K562 (cell line): ENCODE results near the gene ZNF581. TPM values are rescaled to one million over a fixed set of nuclear protein-coding genes. Genes with fewer than 3 reads are reported as not detected.

Experiments
- CBFB ChIP-seq: sonication (generic); formaldehyde crosslinking; IDR thresholded peaks from 2 replicates; pipeline ENCODE4 v1.4.0; 2020; ENCODE audit warnings: mild to moderate bottlenecking, missing genetic modification reagents
- DPF2 ChIP-seq: fragments of 450-650 bp; IDR thresholded peaks from 2 replicates; pipeline ENCODE4 v1.6.1; 2016
- ESRRA ChIP-seq: fragments of 450-650 bp; IDR thresholded peaks from 2 replicates; pipeline ENCODE4 v1.6.1; 2014; ENCODE audit warnings: low read depth, mild to moderate bottlenecking, moderate library complexity, borderline replicate concordance
- ETS2 ChIP-seq: IDR thresholded peaks from 2 replicates; pipeline ENCODE4 v1.6.1; 2016; ENCODE audit warnings: borderline replicate concordance, missing genetic modification characterization, mild to moderate bottlenecking, moderate library complexity, missing compliant biosample characterization; ENCODE audit not compliant: poor library complexity, severe bottlenecking
- ETV1 ChIP-seq: fragments of 450-650 bp; conservative IDR thresholded peaks from 2 replicates; pipeline ENCODE4 v1.6.1; 2016; ENCODE audit warnings: missing genetic modification characterization, control low read depth, low read depth, missing compliant biosample characterization
- HDAC1 ChIP-seq, 2 experiments: fragments of 450-650 bp; IDR thresholded peaks; 2 replicates each; pipeline ENCODE4 v1.6.1; 2016 to 2017; ENCODE audit warnings: inconsistent platforms in 1 of 2, mild to moderate bottlenecking in 1 of 2, moderate library complexity in 1 of 2
- MTA1 ChIP-seq: fragments of 450-650 bp; IDR thresholded peaks from 2 replicates; pipeline ENCODE4 v1.6.1; 2017; ENCODE audit warnings: borderline replicate concordance
- MTA3 ChIP-seq: fragments of 450-650 bp; formaldehyde crosslinking; IDR thresholded peaks from 2 replicates; pipeline ENCODE4 v1.6.1; 2017; ENCODE audit warnings: mild to moderate bottlenecking, borderline replicate concordance
- NBN ChIP-seq: fragments of 450-650 bp; IDR thresholded peaks from 2 replicates; pipeline ENCODE4 v1.6.1; 2016; ENCODE audit warnings: low read depth, mild to moderate bottlenecking
- NFE2L1 ChIP-seq: fragments of 450-650 bp; IDR thresholded peaks from 2 replicates; pipeline ENCODE4 v1.6.1; 2016; ENCODE audit warnings: missing genetic modification characterization, low read depth, mild to moderate bottlenecking, missing compliant biosample characterization, moderate library complexity, borderline replicate concordance
- NFIX ChIP-seq: fragments of 250-450 bp; sonication (Bioruptor Pico); IDR thresholded peaks from 2 replicates; pipeline ENCODE4 v1.4.0; 2020; ENCODE audit warnings: low read depth, mild to moderate bottlenecking, moderate library complexity
- PHF20 ChIP-seq: fragments of 450-650 bp; IDR thresholded peaks from 2 replicates; pipeline ENCODE4 v1.6.1; 2018; ENCODE audit not compliant: partially characterized antibody
- PYGO2 ChIP-seq: fragments of 450-650 bp; IDR thresholded peaks from 2 replicates; pipeline ENCODE4 v1.6.1; 2016; ENCODE audit warnings: mild to moderate bottlenecking, missing genetic modification characterization, moderate library complexity, missing compliant biosample characterization
- RNF2 ChIP-seq: sonication (generic); IDR thresholded peaks from 2 replicates; pipeline ENCODE4 v1.6.1; 2016
- SMAD4 ChIP-seq: fragments of 250-450 bp; sonication (Bioruptor Pico); conservative IDR thresholded peaks from 2 replicates; pipeline ENCODE4 v1.8.0; 2021; ENCODE audit warnings: inconsistent platforms, mild to moderate bottlenecking, moderate library complexity
- SMARCA4 ChIP-seq: fragments of 450-650 bp; IDR thresholded peaks from 2 replicates; pipeline ENCODE4 v1.6.1; 2016
- SUPT5H ChIP-seq: fragments of 450-650 bp; IDR thresholded peaks from 2 replicates; pipeline ENCODE4 v1.6.1; 2016
- TSC22D4 ChIP-seq: fragments of 450-650 bp; IDR thresholded peaks from 2 replicates; pipeline ENCODE4 v1.6.1; 2016; ENCODE audit warnings: missing genetic modification characterization, missing biosample characterization, control low read depth
- YBX1 ChIP-seq: fragments of 450-650 bp; IDR thresholded peaks from 2 replicates; pipeline ENCODE4 v1.7.1; 2016; ENCODE audit warnings: mild to moderate bottlenecking
- ZC3H8 ChIP-seq: fragments of 450-650 bp; IDR thresholded peaks from 2 replicates; pipeline ENCODE4 v1.6.1; 2017
- ZFX ChIP-seq: sonication (generic); formaldehyde crosslinking; IDR thresholded peaks from 2 replicates; pipeline ENCODE4 v1.8.0; 2022; ENCODE audit warnings: mild to moderate bottlenecking, missing genetic modification reagents, moderate library complexity
- polyA plus RNA-seq, 8 experiments: library from polyadenylated mRNA; depleted of rRNA in 4 of 8; stranded (reverse) in 5 of 8; unstranded in 3 of 8; fragments of >200 nt; fragmentation: Nextera tagmentation in 2 of 8; fragmentation: Illumina TruSeq in 1 of 8; extraction: Ambion mirVana in 2 of 8; extraction: Trizol in 1 of 8; gene quantifications; 2 replicates each; pipeline versions ENCODE4 v1.2.1 to v1.2.3, GENCODE V29; 2011 to 2014; ENCODE audit warnings: inconsistent platforms in 1 of 8, missing spikeins in 1 of 8
- total RNA-seq, 7 experiments: library from RNA; depleted of rRNA in 6 of 7; stranded (reverse); fragments of >200 nt in 6 of 7; fragmentation: Illumina TruSeq in 2 of 7; extraction: Trizol in 2 of 7; gene quantifications; 2 replicates each; pipeline versions ENCODE4 v1.2.1 to v1.2.3, GENCODE V29; 2011 to 2021; ENCODE audit warnings: low replicate concordance in 1 of 7
- TF ChIP-seq, protein P1 (sequence below): fragments of 200-800 bp; sonication (Bioruptor generic); IDR thresholded peaks from 2 replicates; pipeline ENCODE4 v1.6.1; 2017; ENCODE audit warnings: missing genetic modification characterization, missing compliant biosample characterization
- TF ChIP-seq, protein P2 (sequence below): IDR thresholded peaks from 3 replicates; pipeline ENCODE4 v1.6.1; 2011; ENCODE audit warnings: borderline replicate concordance, mild to moderate bottlenecking; ENCODE audit not compliant: insufficient read length, insufficient read depth
- TF ChIP-seq, protein P3 (sequence below), 2 experiments: IDR thresholded peaks; 2 replicates each; pipeline ENCODE4 v1.6.1; 2011; ENCODE audit warnings: borderline replicate concordance in 1 of 2, control low read depth in 1 of 2, low read depth in 1 of 2, low read length in 1 of 2, mild to moderate bottlenecking in 1 of 2, mixed read lengths in 1 of 2, moderate library complexity in 1 of 2; ENCODE audit not compliant: insufficient read depth in 1 of 2, insufficient read length in 1 of 2, poor library complexity in 1 of 2, severe bottlenecking in 1 of 2; ENCODE audit errors: extremely low read depth in 1 of 2

Gene ZNF581
- total and polyA plus RNA-seq, 9 of the 15 experiments (the other 6 are each of a cell fraction or from before 2014, with no cell fraction given) = 2.4 to 39.4 (median 15.4) TPM

DNA sequence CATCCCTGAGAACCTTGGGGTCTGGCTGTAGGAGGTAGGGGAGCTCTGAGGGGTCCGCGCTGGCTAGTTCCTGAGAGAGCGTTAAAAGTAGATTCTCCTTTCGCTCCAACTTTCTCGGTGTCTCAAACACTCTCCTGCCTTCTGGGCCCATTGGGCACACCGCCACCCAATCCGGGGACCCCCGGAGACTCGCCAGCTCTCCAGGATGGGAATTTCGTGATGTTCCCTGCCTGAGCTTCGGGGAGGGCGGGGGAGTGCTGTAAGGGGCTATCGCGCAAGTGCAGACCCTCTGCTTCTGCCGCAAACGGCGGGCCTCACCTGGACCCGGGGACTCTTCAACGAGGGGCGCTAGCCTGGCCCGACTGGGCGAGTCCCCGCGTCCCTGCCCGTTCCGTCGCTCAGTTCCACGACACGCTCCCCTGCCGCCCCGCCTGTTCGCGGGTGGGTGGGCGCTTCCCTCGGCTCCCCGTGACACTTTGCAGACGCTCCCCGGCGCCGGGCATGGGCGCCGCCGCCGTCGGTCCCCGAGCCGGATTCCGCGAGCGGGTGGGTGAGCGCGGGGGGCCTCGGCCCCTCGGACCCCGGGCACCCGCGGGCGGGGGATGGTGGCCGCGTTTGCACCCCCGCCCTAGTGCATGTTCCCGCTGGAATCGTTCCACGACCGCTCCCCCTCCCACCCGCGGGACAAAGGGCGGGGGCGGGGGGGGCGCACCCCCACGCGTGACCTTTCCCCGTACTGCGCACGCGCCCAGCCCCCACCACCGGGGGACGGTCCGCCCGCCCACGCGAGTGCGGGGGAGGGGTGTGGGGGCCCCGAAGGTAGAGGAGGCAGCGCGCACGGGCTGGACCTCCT is 4.5 kb downstream of the ZNF581 start, which contains the start of gene CCDC106 (continued):
- TF ChIP-seq MTA1 (peak; percentile 87), TSC22D4 (no peak), SMAD4 (CRISPR knock-in tag) (peak; percentile 57), ZC3H8 (no peak), RNF2 (no peak; the same call in 1 of the 2 replicates), HDAC1 (IDR thresholded peaks at IDR 0.05) (peak; percentile 45 to 87; a peak in 1 of 4 replicates), NFIX (CRISPR knock-in tag) (no peak), ETS2 (no peak), YBX1 (no peak), ETV1 (no peak), SUPT5H (no peak), ESRRA (peak; percentile 46), PYGO2 (tag) (no peak), NFE2L1 (tag) (no peak), DPF2 (no peak), NBN (peak; percentile 70; the same call in 1 of the 2 replicates), PHF20 (no peak), SMARCA4 (no peak), CBFB (CRISPR knock-in tag) (no peak), MTA3 (peak; percentile 78), ZFX (no peak)
- TF ChIP-seq, protein P1, sequence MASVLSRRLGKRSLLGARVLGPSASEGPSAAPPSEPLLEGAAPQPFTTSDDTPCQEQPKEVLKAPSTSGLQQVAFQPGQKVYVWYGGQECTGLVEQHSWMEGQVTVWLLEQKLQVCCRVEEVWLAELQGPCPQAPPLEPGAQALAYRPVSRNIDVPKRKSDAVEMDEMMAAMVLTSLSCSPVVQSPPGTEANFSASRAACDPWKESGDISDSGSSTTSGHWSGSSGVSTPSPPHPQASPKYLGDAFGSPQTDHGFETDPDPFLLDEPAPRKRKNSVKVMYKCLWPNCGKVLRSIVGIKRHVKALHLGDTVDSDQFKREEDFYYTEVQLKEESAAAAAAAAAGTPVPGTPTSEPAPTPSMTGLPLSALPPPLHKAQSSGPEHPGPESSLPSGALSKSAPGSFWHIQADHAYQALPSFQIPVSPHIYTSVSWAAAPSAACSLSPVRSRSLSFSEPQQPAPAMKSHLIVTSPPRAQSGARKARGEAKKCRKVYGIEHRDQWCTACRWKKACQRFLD (CRISPR knock-in tag) = no peak
- TF ChIP-seq, protein P2, sequence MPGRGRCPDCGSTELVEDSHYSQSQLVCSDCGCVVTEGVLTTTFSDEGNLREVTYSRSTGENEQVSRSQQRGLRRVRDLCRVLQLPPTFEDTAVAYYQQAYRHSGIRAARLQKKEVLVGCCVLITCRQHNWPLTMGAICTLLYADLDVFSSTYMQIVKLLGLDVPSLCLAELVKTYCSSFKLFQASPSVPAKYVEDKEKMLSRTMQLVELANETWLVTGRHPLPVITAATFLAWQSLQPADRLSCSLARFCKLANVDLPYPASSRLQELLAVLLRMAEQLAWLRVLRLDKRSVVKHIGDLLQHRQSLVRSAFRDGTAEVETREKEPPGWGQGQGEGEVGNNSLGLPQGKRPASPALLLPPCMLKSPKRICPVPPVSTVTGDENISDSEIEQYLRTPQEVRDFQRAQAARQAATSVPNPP = no peak
- TF ChIP-seq, protein P3, sequence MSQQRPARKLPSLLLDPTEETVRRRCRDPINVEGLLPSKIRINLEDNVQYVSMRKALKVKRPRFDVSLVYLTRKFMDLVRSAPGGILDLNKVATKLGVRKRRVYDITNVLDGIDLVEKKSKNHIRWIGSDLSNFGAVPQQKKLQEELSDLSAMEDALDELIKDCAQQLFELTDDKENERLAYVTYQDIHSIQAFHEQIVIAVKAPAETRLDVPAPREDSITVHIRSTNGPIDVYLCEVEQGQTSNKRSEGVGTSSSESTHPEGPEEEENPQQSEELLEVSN (IDR thresholded peaks at IDR 0.05; ENCODE audit: borderline replicate concordance in 1 of 2, extremely low read depth in 1 of 2, insufficient read depth in 1 of 2, insufficient read length in 1 of 2, low read depth in 1 of 2, low read length in 1 of 2, poor library complexity in 1 of 2, severe bottlenecking in 1 of 2) = no peak
